Fibroblast of villous mesenchyme (primary cell): ENCODE data around the gene KCNAB1. TPM values are rescaled to one million over a fixed set of nuclear protein-coding genes. Genes with fewer than 3 reads are reported as not detected.
"Not testable (repeated sequence)": the region's sequence is repeated elsewhere in the genome, so short reads cannot be mapped to it uniquely, and the experiment has no call there.

Source experiments
- DNase-seq: peaks from one replicate; pipeline ENCODE4 v3.0.0-alpha.2; 2010; ENCODE audit warnings: low read depth
- H3K4me3 ChIP-seq: 2 replicates; pipeline ENCODE4 v1.5.1; 2011; ENCODE audit warnings: low read depth, mild to moderate bottlenecking, low read length
- CTCF ChIP-seq: IDR thresholded peaks from 2 replicates; pipeline ENCODE4 v1.5.1; 2012; ENCODE audit warnings: low read depth, mild to moderate bottlenecking, low read length; ENCODE audit not compliant: insufficient read depth
- total RNA-seq: library from RNA; depleted of rRNA; stranded (reverse); fragments of >200 nt; gene quantifications from 2 replicates; pipeline ENCODE4 v1.2.3, GENCODE V29; 2012

KCNAB1 gene
- total RNA-seq, 1 donor = not detected

GRCh38 chr3:156217674-156218352 is 97.4 kb downstream of the KCNAB1 start:
- peak; percentile 52 for DNase-seq
- H3K4me3 ChIP-seq = no peak overlapping the region
- no peak for TF ChIP-seq CTCF

GRCh38 chr3:156218353-156218744 is 98.0 kb downstream of the KCNAB1 start:
- no peak for TF ChIP-seq CTCF
- no peak for DNase-seq
- H3K4me3 ChIP-seq = no peak overlapping the region

- not testable (repeated sequence) for H3K4me3 ChIP-seq, DNase-seq
Observed at GRCh38 chr3:156222381-156222780, 102.0 kb downstream of the KCNAB1 start.

- DNase-seq, H3K4me3 ChIP-seq: not testable (repeated sequence)
Observed at GRCh38 chr3:156224046-156224445, 103.7 kb downstream of the KCNAB1 start.

- no peak for DNase-seq
- no peak overlapping the region for H3K4me3 ChIP-seq
- no peak for TF ChIP-seq CTCF
Observed at GRCh38 chr3:156226676-156227420, 106.5 kb downstream of the KCNAB1 start.

- no peak for DNase-seq
- no peak overlapping the region for H3K4me3 ChIP-seq
- no peak for TF ChIP-seq CTCF
Observed at GRCh38 chr3:156227704-156228103, 107.3 kb downstream of the KCNAB1 start.

GRCh38 chr3:156230278-156230900 is 110.0 kb downstream of the KCNAB1 start:
- TF ChIP-seq CTCF = no peak
- no peak for DNase-seq
- H3K4me3 ChIP-seq = no peak overlapping the region

- H3K4me3 ChIP-seq = not testable (repeated sequence)
Observed at GRCh38 chr3:156231221-156231620, 110.8 kb downstream of the KCNAB1 start.

More at GRCh38 chr3:156231221-156231620, 110.8 kb downstream of the KCNAB1 start:
- DNase-seq = not testable (repeated sequence)
